GM19025 (cell line): ENCODE measurements around the gene UGT2B7.
A peak's percentile ranks its signal among the peaks of the same experiment; 100 is the strongest.
"Not testable (repeated sequence)": the region's sequence is repeated elsewhere in the genome, so short reads cannot be mapped to it uniquely, and the experiment has no call there.

Experiments
- ATAC-seq: cut with Tn5 transposase; IDR thresholded peaks from one replicate; pipeline ENCODE4 v1.9.1; 2021; ENCODE audit warnings: mild to moderate bottlenecking, low read depth, moderate library complexity; ENCODE audit not compliant: unreplicated experiment

UGT2B7 gene

GRCh38 chr4:69096111-69096656, at the start of gene UGT2B7:
TSS of gene UGT2B7 (plus strand) at chr4:69096474. CDS start at chr4:69096521, 47 bp downstream.
- no peak for ATAC-seq

GRCh38 chr4:69049860-69050259, 46.4 kb upstream of the UGT2B7 start:
- ATAC-seq: no peak

- ATAC-seq: not testable (repeated sequence)
Measured at GRCh38 chr4:69050853-69051575, 45.3 kb upstream of the UGT2B7 start.

- no peak for ATAC-seq
Measured at GRCh38 chr4:69051576-69051943, 44.7 kb upstream of the UGT2B7 start.

- not testable (repeated sequence) for ATAC-seq
Measured at GRCh38 chr4:69053309-69053885, 42.9 kb upstream of the UGT2B7 start.

- not testable (repeated sequence) for ATAC-seq
Measured at GRCh38 chr4:69054033-69054432, 42.2 kb upstream of the UGT2B7 start.

- ATAC-seq: no peak
Measured at GRCh38 chr4:69054578-69055200, 41.6 kb upstream of the UGT2B7 start.

GRCh38 chr4:69056150-69056549, 40.1 kb upstream of the UGT2B7 start:
- no peak for ATAC-seq

GRCh38 chr4:69056921-69057550, 39.2 kb upstream of the UGT2B7 start:
- no peak for ATAC-seq

GRCh38 chr4:69057620-69058409, 38.5 kb upstream of the UGT2B7 start:
- peak; percentile 82 for ATAC-seq

GRCh38 chr4:69058410-69059059, 37.7 kb upstream of the UGT2B7 start:
- ATAC-seq: no peak

- ATAC-seq: no peak
Measured at GRCh38 chr4:69060651-69061308, 35.5 kb upstream of the UGT2B7 start.

- no peak for ATAC-seq
Measured at GRCh38 chr4:69064391-69064790, 31.9 kb upstream of the UGT2B7 start.

GRCh38 chr4:69066945-69067344, 29.3 kb upstream of the UGT2B7 start:
- ATAC-seq: no peak

GRCh38 chr4:69069085-69069484, 27.2 kb upstream of the UGT2B7 start:
- ATAC-seq: no peak

GRCh38 chr4:69070590-69070989, 25.7 kb upstream of the UGT2B7 start:
- no peak for ATAC-seq

- no peak for ATAC-seq
Measured at GRCh38 chr4:69071286-69071685, 25.0 kb upstream of the UGT2B7 start.

GRCh38 chr4:69073375-69073774, 22.9 kb upstream of the UGT2B7 start:
- ATAC-seq: no peak

- ATAC-seq: no peak
Measured at GRCh38 chr4:69075061-69075792, 21.0 kb upstream of the UGT2B7 start.
